Right lobe of liver (tissue), 4 donors: ENCODE results near the gene TOX3.

Experiments used
- CTCF ChIP-seq, 4 donors: fragments of 200-600 bp in 3 of 4; fragments of 450-650 bp in 1 of 4; IDR thresholded peaks; one replicate each; pipeline versions ENCODE4 v1.5.1 to v1.8.0; 2016 to 2022; ENCODE audit warnings: antibody characterized with exemption in 4 of 4, mild to moderate bottlenecking in 2 of 4
- POLR2A ChIP-seq: fragments of 450-650 bp; IDR thresholded peaks from one replicate; pipeline ENCODE4 v1.6.1; 2017; ENCODE audit warnings: antibody characterized with exemption, mild to moderate bottlenecking
- donor health status: DM: no; HTN: no; CAD: no.
- donor health status: DM: no; HTN: no; CAD: no.
- donor health status: DM: no; HTN: yes; CAD: no.

GRCh38 chr16:52512297-52512987 is 34.5 kb downstream of the TOX3 start:
- TF ChIP-seq CTCF (IDR thresholded peaks at IDR 0.05) (no peak), POLR2A (no peak)
